OCI-LY1 (cell line): Measurements from ENCODE around the gene SPSB3.

Experiments
- H2AFZ ChIP-seq: fragments of 200-600 bp; sonication (generic), shearing (Covaris generic); 2 replicates; pipeline ENCODE4 v1.6.0; 2014; ENCODE audit warnings: antibody characterized with exemption, mild to moderate bottlenecking, low read length
- H3F3A ChIP-seq: fragments of 200-600 bp; sonication (generic), shearing (Covaris generic); 2 replicates; pipeline ENCODE4 v1.6.0; 2014; ENCODE audit warnings: mild to moderate bottlenecking, antibody characterized with exemption, low read length, moderate library complexity; ENCODE audit not compliant: insufficient read depth
- H3K27ac ChIP-seq: fragments of 200-600 bp; sonication (generic); 2 replicates; pipeline ENCODE4 v1.5.1; 2014; ENCODE audit warnings: low read length, mixed run types, mild to moderate bottlenecking, low read depth; ENCODE audit not compliant: poor library complexity, severe bottlenecking
- H3K27me3 ChIP-seq: fragments of 200-600 bp; sonication (generic); 2 replicates; pipeline ENCODE4 v1.6.0; 2014; ENCODE audit warnings: antibody characterized with exemption, mild to moderate bottlenecking, low read length, moderate library complexity; ENCODE audit not compliant: insufficient read depth
- H3K36me3 ChIP-seq: fragments of 200-600 bp; sonication (generic); 2 replicates; pipeline ENCODE4 v1.6.1; 2014; ENCODE audit warnings: mild to moderate bottlenecking, antibody characterized with exemption, low read length, moderate library complexity, mixed read lengths; ENCODE audit not compliant: insufficient read depth
- H3K4me1 ChIP-seq: fragments of 200-600 bp; sonication (generic); 2 replicates; pipeline ENCODE4 v1.5.1; 2014; ENCODE audit warnings: mild to moderate bottlenecking, low read length, moderate library complexity; ENCODE audit not compliant: insufficient read depth, severe bottlenecking
- H3K4me2 ChIP-seq: fragments of 200-600 bp; sonication (generic), shearing (Covaris generic); 2 replicates; pipeline ENCODE4 v1.6.1; 2014; ENCODE audit warnings: low read length
- H3K4me3 ChIP-seq: fragments of 200-600 bp; sonication (generic); 2 replicates; pipeline ENCODE4 v1.5.1; 2014; ENCODE audit warnings: low read length, low read depth, mild to moderate bottlenecking, mixed read lengths; ENCODE audit not compliant: poor library complexity, severe bottlenecking
- H3K79me2 ChIP-seq: fragments of 200-600 bp; shearing (Covaris generic); 2 replicates; pipeline ENCODE4 v1.6.1; 2016; ENCODE audit warnings: mixed run types, low read length, mixed read lengths; ENCODE audit not compliant: insufficient read depth
- H3K9ac ChIP-seq: fragments of 200-600 bp; sonication (generic), shearing (Covaris generic); 2 replicates; pipeline ENCODE4 v1.6.1; 2014; ENCODE audit warnings: mild to moderate bottlenecking, low read length, mixed read lengths
- H3K9me2 ChIP-seq: fragments of 200-600 bp; sonication (generic), shearing (Covaris generic); 2 replicates; pipeline ENCODE4 v1.6.1; 2014; ENCODE audit warnings: low read depth, mild to moderate bottlenecking, low read length, mixed read lengths
- H3K9me3 ChIP-seq: fragments of 200-600 bp; shearing (Covaris generic); 2 replicates; pipeline ENCODE4 v1.6.1; 2014; ENCODE audit warnings: low read length, mixed read lengths
- H4K20me1 ChIP-seq: fragments of 200-600 bp; sonication (generic), shearing (Covaris generic); 2 replicates; pipeline ENCODE4 v1.6.0; 2016; ENCODE audit warnings: mild to moderate bottlenecking, low read length; ENCODE audit not compliant: insufficient read depth
- EZH2 ChIP-seq: fragments of 200-600 bp; sonication (generic), shearing (Covaris generic); IDR thresholded peaks from 2 replicates; pipeline ENCODE4 v1.8.0; 2017; ENCODE audit warnings: borderline replicate concordance, mixed run types, mild to moderate bottlenecking, antibody characterized with exemption, low read length, moderate library complexity, mixed read lengths
- TF ChIP-seq, protein P1 (sequence below): fragments of 200-600 bp; sonication (generic), shearing (Covaris generic); IDR thresholded peaks from 2 replicates; pipeline ENCODE4 v1.5.1; 2017; ENCODE audit warnings: mild to moderate bottlenecking, antibody characterized with exemption, low read length, moderate library complexity, mixed read lengths

The SPSB3 gene

DNA sequence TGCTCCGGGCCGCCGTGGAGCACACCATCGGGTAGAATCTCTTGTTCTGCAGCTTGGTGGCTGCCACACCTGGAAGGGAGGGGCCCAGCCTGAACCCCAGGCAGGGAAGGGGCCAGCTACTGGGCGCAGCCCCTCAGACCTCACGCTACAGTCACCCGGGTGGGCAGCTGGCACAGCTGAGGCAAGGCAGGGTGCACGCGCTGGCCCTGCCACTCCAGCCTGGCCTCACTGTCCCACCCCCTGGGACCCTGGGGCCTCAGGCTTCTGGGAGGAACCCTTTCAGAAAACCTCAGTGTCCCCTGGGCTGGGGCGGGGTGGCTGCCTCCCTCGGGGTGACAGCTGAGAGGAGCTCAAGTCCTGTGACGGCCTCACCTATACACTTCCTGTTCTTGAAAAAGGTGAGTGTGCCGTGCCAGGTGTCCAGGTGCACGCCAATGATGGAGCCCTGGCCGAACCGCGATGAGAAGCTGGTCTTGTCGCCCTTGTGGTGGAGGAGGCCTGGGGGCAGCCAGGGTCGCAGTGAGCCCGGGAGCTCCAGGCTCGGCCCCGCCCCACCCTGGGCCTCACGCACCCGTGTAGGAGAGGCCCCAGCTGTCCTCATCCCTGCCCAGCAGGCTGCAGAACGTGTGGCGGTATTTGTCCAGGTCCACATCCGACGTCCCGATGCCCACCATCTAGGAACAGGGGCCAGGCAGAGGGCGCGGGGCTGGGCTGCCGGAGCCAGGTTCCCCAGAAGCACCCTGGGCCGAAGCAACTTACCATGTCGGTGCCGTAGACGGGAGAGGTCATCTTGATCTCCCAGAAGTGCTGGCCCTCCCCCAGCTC lies 4.8 kb downstream of the SPSB3 start:
- Histone ChIP-seq H3K9me2 (no peaks in the 10 kb centered on the region), H3K79me2 (no peaks in the 10 kb centered on the region), H3K4me2 (no peak overlapping the region), H4K20me1 (no peaks in the 10 kb centered on the region), H3K36me3 (peaks cover 44% of the 10 kb centered on the region), H3K27me3 (no peaks in the 10 kb centered on the region), H3K27ac (no peak overlapping the region), H3F3A (0 out of 2 replicates have a peak, but pooled peaks cover 3% of the 10 kb centered on the region), H2AFZ (no peak overlapping the region), H3K9me3 (no peaks in the 10 kb centered on the region), H3K9ac (no peak overlapping the region), H3K4me1 (peaks cover 25% of the 10 kb centered on the region), H3K4me3 (no peak overlapping the region)
- TF ChIP-seq, protein P1, sequence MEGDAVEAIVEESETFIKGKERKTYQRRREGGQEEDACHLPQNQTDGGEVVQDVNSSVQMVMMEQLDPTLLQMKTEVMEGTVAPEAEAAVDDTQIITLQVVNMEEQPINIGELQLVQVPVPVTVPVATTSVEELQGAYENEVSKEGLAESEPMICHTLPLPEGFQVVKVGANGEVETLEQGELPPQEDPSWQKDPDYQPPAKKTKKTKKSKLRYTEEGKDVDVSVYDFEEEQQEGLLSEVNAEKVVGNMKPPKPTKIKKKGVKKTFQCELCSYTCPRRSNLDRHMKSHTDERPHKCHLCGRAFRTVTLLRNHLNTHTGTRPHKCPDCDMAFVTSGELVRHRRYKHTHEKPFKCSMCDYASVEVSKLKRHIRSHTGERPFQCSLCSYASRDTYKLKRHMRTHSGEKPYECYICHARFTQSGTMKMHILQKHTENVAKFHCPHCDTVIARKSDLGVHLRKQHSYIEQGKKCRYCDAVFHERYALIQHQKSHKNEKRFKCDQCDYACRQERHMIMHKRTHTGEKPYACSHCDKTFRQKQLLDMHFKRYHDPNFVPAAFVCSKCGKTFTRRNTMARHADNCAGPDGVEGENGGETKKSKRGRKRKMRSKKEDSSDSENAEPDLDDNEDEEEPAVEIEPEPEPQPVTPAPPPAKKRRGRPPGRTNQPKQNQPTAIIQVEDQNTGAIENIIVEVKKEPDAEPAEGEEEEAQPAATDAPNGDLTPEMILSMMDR = no peak

DNA sequence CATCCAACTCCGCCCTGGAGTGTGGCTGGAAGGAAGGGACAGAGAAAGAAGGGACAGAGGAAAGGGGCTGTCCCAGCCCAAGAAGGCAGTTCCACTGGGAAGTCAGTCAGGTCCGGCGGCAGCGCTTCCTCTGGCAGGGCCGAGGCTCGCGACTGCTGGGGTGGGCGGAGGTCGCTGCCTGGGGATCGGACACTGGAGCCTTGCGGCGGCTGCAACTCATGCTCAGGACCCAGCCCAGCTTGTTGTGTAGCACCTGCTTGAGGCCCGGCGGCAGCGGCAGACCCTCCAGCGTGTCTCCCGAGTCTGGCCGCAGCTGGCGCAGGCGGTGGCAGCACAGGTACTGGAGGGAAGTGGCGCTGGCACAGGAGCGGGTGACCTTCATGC lies 5.4 kb downstream of the SPSB3 start:
- H4K20me1 ChIP-seq = no peaks in the 10 kb centered on the region
- H3K4me1 ChIP-seq = peaks cover 25% of the 10 kb centered on the region
- H2AFZ ChIP-seq = no peak overlapping the region
- H3K9ac ChIP-seq = no peak overlapping the region
- H3K79me2 ChIP-seq = 0 out of 2 replicates have a peak, but pooled peaks cover under 1% of the 10 kb centered on the region
- H3K4me2 ChIP-seq = no peak overlapping the region
- no peak for TF ChIP-seq EZH2
- no peaks in the 10 kb centered on the region for H3K9me2 ChIP-seq
- H3K36me3 ChIP-seq = peaks cover 47% of the 10 kb centered on the region
- no peak overlapping the region for H3K27ac ChIP-seq
- no peaks in the 10 kb centered on the region for H3K27me3 ChIP-seq
- H3K9me3 ChIP-seq = no peaks in the 10 kb centered on the region
- H3F3A ChIP-seq = 0 out of 2 replicates have a peak, but pooled peaks cover 3% of the 10 kb centered on the region
- H3K4me3 ChIP-seq = no peak overlapping the region

DNA sequence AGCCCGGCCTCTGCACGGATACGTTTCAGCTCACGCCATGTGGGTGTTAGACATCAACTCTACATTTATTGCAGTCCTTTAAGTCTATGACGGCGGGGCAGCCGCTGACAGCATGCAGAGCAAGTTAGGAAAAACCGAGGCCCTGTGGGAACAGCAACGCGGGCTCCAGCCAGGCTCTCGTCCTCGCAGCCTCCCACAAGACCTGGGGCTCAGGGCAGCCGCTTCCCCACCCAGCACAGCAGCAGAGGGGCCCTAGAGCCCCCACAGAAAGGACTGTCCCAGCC lies 5.8 kb downstream of the SPSB3 start:
- Histone ChIP-seq H3K9me2 (no peaks in the 10 kb centered on the region), H3K9ac (no peak overlapping the region), H3K36me3 (peaks cover 49% of the 10 kb centered on the region), H3K27ac (no peak overlapping the region), H3K4me2 (no peak overlapping the region), H3F3A (0 out of 2 replicates have a peak, but pooled peaks cover 3% of the 10 kb centered on the region), H3K79me2 (0 out of 2 replicates have a peak, but pooled peaks cover 3% of the 10 kb centered on the region), H2AFZ (no peak overlapping the region), H3K4me3 (no peak overlapping the region), H4K20me1 (no peaks in the 10 kb centered on the region), H3K9me3 (no peaks in the 10 kb centered on the region), H3K4me1 (peaks cover 25% of the 10 kb centered on the region), H3K27me3 (no peaks in the 10 kb centered on the region)
- no peak for TF ChIP-seq EZH2
- TF ChIP-seq, protein P1 = no peak
